AG04449 (cell line): ENCODE measurements around the gene NR6A1.

Experiments
- CTCF ChIA-PET: fragments of 350-600 bp; formaldehyde crosslinking; extraction: SDS; loops from one replicate; lab custom pipeline; 2021; ENCODE audit warnings: antibody characterized with exemption; lab: Yijun Ruan, JAX
- POLR2A ChIA-PET: fragments of 400-600, 350-600 bp; formaldehyde crosslinking; extraction: SDS; loops from one replicate; lab custom pipeline; 2020; ENCODE audit warnings: antibody characterized with exemption, inconsistent platforms; lab: Yijun Ruan, JAX
- DNase-seq: peaks from one replicate; pipeline ENCODE4 v3.0.0-alpha.2; 2010; ENCODE audit warnings: low read depth, low spot score
- H3K4me3 ChIP-seq: 2 replicates; pipeline ENCODE4 v1.5.1; 2011; ENCODE audit warnings: low read depth, mild to moderate bottlenecking, control low read depth, low read length
- CTCF ChIP-seq: IDR thresholded peaks from one replicate; pipeline ENCODE4 v1.5.1; 2011; ENCODE audit warnings: mild to moderate bottlenecking, moderate library complexity, low read length, control low read depth, inconsistent platforms; ENCODE audit not compliant: insufficient read depth; ENCODE audit errors: missing control alignments

Gene NR6A1

GRCh38 chr9:124688238-124688904 lies 82.7 kb downstream of the NR6A1 start:
- POLR2A ChIA-PET, result no interaction called here
- no peak for TF ChIP-seq CTCF
- no peak for DNase-seq
- no peak overlapping the region for H3K4me3 ChIP-seq
- CTCF ChIA-PET, result interaction anchor here (1.7 to 3.0 kb wide), 3 partner anchors 11 to 71 kb away, joined by 4 to 15 read pairs (median 9); no protein-coding TSS in a partner anchor

- H3K4me3 ChIP-seq, result no peak overlapping the region
- TF ChIP-seq CTCF, result no peak
- DNase-seq, result no peak
- ChIA-PET CTCF (interaction anchor here (0.9 to 1.4 kb wide), 4 partner anchors 9 to 135 kb away, joined by 3 to 5 read pairs (median 4); no protein-coding TSS in a partner anchor), POLR2A (no interaction called here)
Measured at GRCh38 chr9:124686918-124687317, 84.2 kb downstream of the NR6A1 start.

DNA sequence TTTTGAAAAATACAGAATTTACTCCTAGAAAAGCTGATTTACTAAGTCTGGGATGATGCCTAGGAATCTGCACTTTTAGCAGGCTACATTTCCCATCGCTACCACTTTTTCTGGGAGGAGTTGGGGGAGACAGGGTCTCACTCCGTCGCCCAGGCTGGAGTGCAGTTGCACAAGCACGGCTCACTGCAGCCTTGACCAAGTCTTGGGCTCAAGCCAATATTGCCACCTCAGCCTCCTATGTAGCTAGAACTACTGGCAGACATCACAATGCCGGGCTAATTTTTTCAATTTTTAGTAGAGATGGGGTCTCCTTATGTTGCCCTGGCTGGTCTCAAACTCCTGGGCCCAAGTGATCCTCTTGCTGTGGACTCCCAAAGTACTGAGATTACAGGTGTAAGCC lies 85.9 kb downstream of the NR6A1 start:
- no peak overlapping the region for H3K4me3 ChIP-seq
- ChIA-PET CTCF (interaction anchor here (1.4 kb wide), 1 partner anchor 9 kb away, joined by 4 read pairs; no protein-coding TSS in a partner anchor), POLR2A (no interaction called here)
- TF ChIP-seq CTCF, result no peak
- no peak for DNase-seq

DNA sequence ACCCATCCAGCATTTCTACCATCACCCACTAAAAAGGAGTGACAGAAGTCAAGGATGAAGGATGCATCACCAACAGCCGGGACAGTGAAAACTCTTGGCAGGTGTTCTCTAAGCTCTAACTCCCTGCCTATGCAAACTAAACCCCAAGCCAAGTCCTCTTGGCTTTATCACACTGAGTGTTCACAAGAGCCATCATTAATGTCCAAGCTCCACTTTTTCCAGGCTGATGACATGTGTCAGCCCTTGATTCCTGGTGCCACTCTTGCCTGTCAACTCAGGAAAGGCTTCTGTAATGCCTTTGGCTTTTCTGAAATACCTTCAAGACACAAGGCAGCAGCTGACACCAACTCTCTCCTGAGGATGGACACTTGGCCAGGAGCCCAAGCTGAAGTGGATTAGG lies 86.9 kb downstream of the NR6A1 start:
- H3K4me3 ChIP-seq, result no peak overlapping the region
- TF ChIP-seq CTCF, result no peak
- no peak for DNase-seq
- POLR2A ChIA-PET, result no interaction called here
- CTCF ChIA-PET, result interaction anchor here (1.4 kb wide), 1 partner anchor 8 kb away, joined by 4 read pairs; no protein-coding TSS in a partner anchor

GRCh38 chr9:124683043-124683442 lies 88.1 kb downstream of the NR6A1 start:
- ChIA-PET CTCF (interaction anchor here (0.9 to 1.7 kb wide), 3 partner anchors 29 to 132 kb away, joined by 3 to 7 read pairs (median 3); no protein-coding TSS in a partner anchor), POLR2A (interaction anchor here (0.6 kb wide), 1 partner anchor 30 kb away, joined by 3 read pairs; no protein-coding TSS in a partner anchor)
- no peak for TF ChIP-seq CTCF
- DNase-seq, result no peak
- H3K4me3 ChIP-seq, result no peak overlapping the region

DNA sequence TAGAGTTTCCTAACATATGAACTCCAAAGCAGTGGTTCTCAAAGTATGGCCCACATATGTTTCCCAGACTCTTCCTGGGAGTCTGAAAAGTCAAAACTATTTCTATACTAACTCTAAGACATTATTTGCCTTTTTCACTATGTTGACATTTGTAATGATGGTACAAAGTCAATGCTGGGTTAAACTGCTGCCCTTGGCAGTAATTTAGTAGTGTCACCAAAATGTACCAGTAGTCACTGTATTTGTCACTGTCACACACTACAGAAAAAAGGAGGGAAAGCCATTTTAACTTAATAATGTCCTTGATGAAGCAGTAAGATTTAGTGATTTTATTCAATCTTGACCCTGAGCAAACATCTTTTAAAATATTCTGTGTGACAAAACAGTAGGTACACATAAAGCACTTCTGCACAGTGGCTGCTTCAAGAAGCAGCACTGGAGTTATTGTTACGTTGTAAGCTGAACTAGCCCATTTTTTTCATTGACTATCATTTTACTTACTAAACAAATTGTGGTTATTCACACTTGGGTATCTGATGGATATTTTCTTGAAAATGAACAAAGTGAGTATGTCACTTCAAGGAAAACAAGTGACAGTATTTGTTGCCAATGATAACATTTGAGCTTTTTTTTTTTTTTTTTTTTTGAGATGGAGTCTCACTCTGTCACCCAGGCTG lies 90.3 kb downstream of the NR6A1 start:
- no peak overlapping the region for H3K4me3 ChIP-seq
- no peak for DNase-seq
- no peak for TF ChIP-seq CTCF
- ChIA-PET POLR2A (interaction anchor here (0.6 kb wide), 1 partner anchor 14 kb away, joined by 3 read pairs; no protein-coding TSS in a partner anchor), CTCF (interaction anchor here (1.1 to 1.4 kb wide), 5 partner anchors 9 to 129 kb away, joined by 3 to 4 read pairs (median 3); no protein-coding TSS in a partner anchor)
